ENCODE data around the gene PSTPIP2.

GRCh38 chr18:46001074-46001473, 71.0 kb downstream of the PSTPIP2 start:
- TF ChIP-seq, protein P1, sequence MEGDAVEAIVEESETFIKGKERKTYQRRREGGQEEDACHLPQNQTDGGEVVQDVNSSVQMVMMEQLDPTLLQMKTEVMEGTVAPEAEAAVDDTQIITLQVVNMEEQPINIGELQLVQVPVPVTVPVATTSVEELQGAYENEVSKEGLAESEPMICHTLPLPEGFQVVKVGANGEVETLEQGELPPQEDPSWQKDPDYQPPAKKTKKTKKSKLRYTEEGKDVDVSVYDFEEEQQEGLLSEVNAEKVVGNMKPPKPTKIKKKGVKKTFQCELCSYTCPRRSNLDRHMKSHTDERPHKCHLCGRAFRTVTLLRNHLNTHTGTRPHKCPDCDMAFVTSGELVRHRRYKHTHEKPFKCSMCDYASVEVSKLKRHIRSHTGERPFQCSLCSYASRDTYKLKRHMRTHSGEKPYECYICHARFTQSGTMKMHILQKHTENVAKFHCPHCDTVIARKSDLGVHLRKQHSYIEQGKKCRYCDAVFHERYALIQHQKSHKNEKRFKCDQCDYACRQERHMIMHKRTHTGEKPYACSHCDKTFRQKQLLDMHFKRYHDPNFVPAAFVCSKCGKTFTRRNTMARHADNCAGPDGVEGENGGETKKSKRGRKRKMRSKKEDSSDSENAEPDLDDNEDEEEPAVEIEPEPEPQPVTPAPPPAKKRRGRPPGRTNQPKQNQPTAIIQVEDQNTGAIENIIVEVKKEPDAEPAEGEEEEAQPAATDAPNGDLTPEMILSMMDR (IDR thresholded peaks at IDR 0.05) = no peak
- no peak for TF ChIP-seq POLR2A (IDR thresholded peaks at IDR 0.05)
